K562 (cell line): ENCODE measurements around the gene ITPR3. TPM values are rescaled to one million over a fixed set of nuclear protein-coding genes. Genes with fewer than 3 reads are reported as not detected.

Experiments
- ATAC-seq: fragments of 200-7000 bp; cut with Tn5 transposase; 3 replicates; pipeline ENCODE4 v1.9.1; 2020; ENCODE audit warnings: moderate library complexity
- BruUV-seq: library from RNA; stranded (reverse); fragments of 400-500 nt; replicated peaks from 2 replicates; lab custom pipeline; 2021; lab: Mats Ljungman, UMichigan
- CTCF ChIA-PET: fragments of 300-600 bp; formaldehyde crosslinking; extraction: SDS; loops from one replicate; lab custom pipeline; 2021; ENCODE audit warnings: low intra/inter-chr PET ratio; lab: Yijun Ruan, JAX
- POLR2A ChIA-PET: fragments of 300-600, 350-650 bp; sonication (Branson Sonifier 250); formaldehyde crosslinking; extraction: SDS; loops from one replicate; lab custom pipeline; 2021; ENCODE audit warnings: antibody characterized with exemption, inconsistent platforms; lab: Yijun Ruan, JAX
- DNase-seq, 4 experiments: peaks; one replicate each; pipeline versions ENCODE4 v3.0.0 to v3.0.0-alpha.2; 2011 to 2018; ENCODE audit warnings: low spot score in 3 of 4, mixed read lengths in 3 of 4; ENCODE audit errors: extremely low read depth in 1 of 4
- FAIRE-seq: peaks from 2 replicates; lab custom pipeline; 2011; peaks lifted over from hg19 to GRCh38; lab: Jason Lieb, UNC
- H2AFZ ChIP-seq: 2 replicates; pipeline ENCODE4 v1.6.0; 2011; ENCODE audit warnings: low read depth, low read length, control low read depth, inconsistent platforms
- H3K27ac ChIP-seq: fragments of 200-600 bp; 3 replicates; pipeline ENCODE4 v1.8.0; 2011; ENCODE audit warnings: low read depth, mild to moderate bottlenecking, control low read depth, inconsistent platforms, low read length, moderate library complexity, mixed read lengths; ENCODE audit errors: extremely low read depth
- H3K27me3 ChIP-seq, 2 experiments: fragments of 300-600 bp in 1 of 2; 2 replicates in 1 of 2; 3 replicates in 1 of 2; pipeline versions ENCODE4 v1.6.0 to v1.8.0; 2011; ENCODE audit warnings: inconsistent platforms in 2 of 2, low read length in 2 of 2, mild to moderate bottlenecking in 1 of 2, mixed read lengths in 1 of 2, moderate library complexity in 1 of 2; ENCODE audit not compliant: control insufficient read depth in 2 of 2, insufficient read depth in 2 of 2
- H3K36me3 ChIP-seq: fragments of 300-600 bp; 3 replicates; pipeline ENCODE4 v1.8.0; 2011; ENCODE audit warnings: mild to moderate bottlenecking, low read length, inconsistent platforms; ENCODE audit not compliant: control insufficient read depth, insufficient read depth
- H3K4me1 ChIP-seq, 2 experiments: fragments of 200-600 bp in 1 of 2; replicated peaks in 1 of 2; 2 replicates in 1 of 2; 3 replicates in 1 of 2; pipeline versions ENCODE4 v1.5.1 to v1.8.0; 2011; ENCODE audit warnings: inconsistent platforms in 2 of 2, low read length in 2 of 2, mild to moderate bottlenecking in 1 of 2, mixed read lengths in 1 of 2, moderate library complexity in 1 of 2; ENCODE audit not compliant: control insufficient read depth in 2 of 2, insufficient read depth in 2 of 2
- H3K4me2 ChIP-seq: 2 replicates; pipeline ENCODE4 v1.6.1; 2011; ENCODE audit warnings: low read length, control low read depth, inconsistent platforms, mixed read lengths; ENCODE audit not compliant: insufficient read depth
- H3K4me3 ChIP-seq: fragments of 200-600 bp; sonication (generic), shearing (Covaris generic); 2 replicates; pipeline ENCODE4 v1.5.1; 2016; ENCODE audit warnings: control low read depth, inconsistent platforms
- H3K79me2 ChIP-seq: fragments of 200-600 bp; 3 replicates; pipeline ENCODE4 v1.8.0; 2011; ENCODE audit warnings: low read length, inconsistent platforms; ENCODE audit not compliant: control insufficient read depth, insufficient read depth
- H3K9ac ChIP-seq, 2 experiments: 2 replicates each; pipeline versions ENCODE4 v1.6.0 to v1.6.1; 2011; ENCODE audit warnings: low read depth in 2 of 2, low read length in 2 of 2, control low read depth in 1 of 2, inconsistent platforms in 1 of 2, mild to moderate bottlenecking in 1 of 2, mixed read lengths in 1 of 2; ENCODE audit not compliant: insufficient read depth in 1 of 2
- H3K9me1 ChIP-seq: one replicate; pipeline ENCODE4 v1.6.0; 2011; ENCODE audit warnings: inconsistent platforms, mild to moderate bottlenecking, low read length, moderate library complexity; ENCODE audit not compliant: control insufficient read depth, insufficient read depth
- H3K9me3 ChIP-seq: replicated peaks from 2 replicates; pipeline ENCODE4 v1.5.1; 2011; ENCODE audit warnings: low read depth, low read length, inconsistent platforms; ENCODE audit not compliant: control insufficient read depth, insufficient read depth
- H4K20me1 ChIP-seq: replicated peaks from 2 replicates; pipeline ENCODE4 v1.6.1; 2011; ENCODE audit warnings: low read length, inconsistent platforms, mixed read lengths; ENCODE audit not compliant: control insufficient read depth, insufficient read depth
- BRCA1 ChIP-seq, 2 experiments: fragments of 450-650 bp in 1 of 2; sonication (generic) in 1 of 2; formaldehyde crosslinking in 1 of 2; IDR thresholded peaks; 2 replicates each; pipeline versions ENCODE4 v1.5.0 to v1.6.1; 2017 to 2020; ENCODE audit warnings: mild to moderate bottlenecking in 1 of 2, missing genetic modification reagents in 1 of 2
- CBFA2T2 ChIP-seq: fragments of 450-650 bp; conservative IDR thresholded peaks from 2 replicates; pipeline ENCODE4 v1.6.1; 2017; ENCODE audit warnings: mild to moderate bottlenecking
- ETV1 ChIP-seq: fragments of 450-650 bp; conservative IDR thresholded peaks from 2 replicates; pipeline ENCODE4 v1.6.1; 2016; ENCODE audit warnings: missing genetic modification characterization, control low read depth, low read depth, missing compliant biosample characterization
- KDM2B ChIP-seq: fragments of 250-450 bp; sonication (Bioruptor Pico); IDR thresholded peaks from 2 replicates; pipeline ENCODE4 v1.8.0; 2021; ENCODE audit warnings: mild to moderate bottlenecking, moderate library complexity
- NFATC3 ChIP-seq: fragments of 450-650 bp; IDR thresholded peaks from 2 replicates; pipeline ENCODE4 v1.6.1; 2017; ENCODE audit warnings: mild to moderate bottlenecking
- NR2F6 ChIP-seq: fragments of 450-650 bp; formaldehyde crosslinking; IDR thresholded peaks from 2 replicates; pipeline ENCODE4 v1.4.0; 2020; ENCODE audit warnings: mild to moderate bottlenecking
- PBX2 ChIP-seq, 2 experiments: IDR thresholded peaks in 1 of 2; conservative IDR thresholded peaks in 1 of 2; 2 replicates each; pipeline ENCODE4 v1.6.1; 2016; ENCODE audit warnings: low read depth in 2 of 2, mild to moderate bottlenecking in 1 of 2, missing compliant biosample characterization in 1 of 2, missing genetic modification characterization in 1 of 2, moderate library complexity in 1 of 2
- POLR3A ChIP-seq: IDR thresholded peaks from 2 replicates; pipeline ENCODE4 v1.6.1; 2011; ENCODE audit warnings: borderline replicate concordance, mild to moderate bottlenecking, moderate library complexity; ENCODE audit not compliant: insufficient read length, insufficient read depth; ENCODE audit errors: extremely low read depth
- PRDM10 ChIP-seq: fragments of 450-650 bp; IDR thresholded peaks from 2 replicates; pipeline ENCODE4 v1.6.1; 2018; ENCODE audit not compliant: partially characterized antibody
- THAP7 ChIP-seq: fragments of 250-450 bp; sonication (Bioruptor Pico); IDR thresholded peaks from 2 replicates; pipeline ENCODE4 v1.5.0; 2021
- TRIM24 ChIP-seq, 2 experiments: fragments of 450-650 bp; IDR thresholded peaks; 2 replicates each; pipeline ENCODE4 v1.6.1; 2016
- ZFP91 ChIP-seq: sonication (generic); formaldehyde crosslinking; IDR thresholded peaks from 2 replicates; pipeline ENCODE4 v1.8.0; 2022; ENCODE audit warnings: mild to moderate bottlenecking, missing genetic modification reagents
- ZNF197 ChIP-seq: fragments of 200-800 bp; sonication (Bioruptor generic); IDR thresholded peaks from 2 replicates; pipeline ENCODE4 v1.6.1; 2016; ENCODE audit warnings: low read depth, missing genetic modification characterization, missing compliant biosample characterization
- ZNF57 ChIP-seq: fragments of 450-650 bp; formaldehyde crosslinking; IDR thresholded peaks from 2 replicates; pipeline ENCODE4 v1.4.0; 2020; ENCODE audit warnings: mild to moderate bottlenecking, moderate library complexity
- WGBS: fragments of 100-300 bp; shearing (Covaris generic); methylation state at CpG from one replicate; pipeline ENCODE4 v1.1.6; 2016; ENCODE audit warnings: low coverage, mixed read lengths; ENCODE audit not compliant: insufficient coverage; ENCODE audit errors: missing lambda C conversion rate; 5-methylcytosine and 5-hydroxymethylcytosine counted together
- in situ Hi-C: fragments of 300-500 bp; cut with MboI; formaldehyde crosslinking; loops from 4 replicates; pipeline ENCODE4 v1.15.0; 2018; ENCODE audit warnings: inconsistent platforms, mixed read lengths
- intact Hi-C: fragments of 100-400 bp; cut with micrococcal nuclease; formaldehyde crosslinking; loops from 2 replicates; pipeline ENCODE4 v1.14.2; 2022
- polyA plus RNA-seq, 8 experiments: library from polyadenylated mRNA; depleted of rRNA in 4 of 8; stranded (reverse) in 5 of 8; unstranded in 3 of 8; fragments of >200 nt; fragmentation: Nextera tagmentation in 2 of 8; fragmentation: Illumina TruSeq in 1 of 8; extraction: Ambion mirVana in 2 of 8; extraction: Trizol in 1 of 8; gene quantifications; 2 replicates each; pipeline versions ENCODE4 v1.2.1 to v1.2.3, GENCODE V29; 2011 to 2014; ENCODE audit warnings: inconsistent platforms in 1 of 8, missing spikeins in 1 of 8
- total RNA-seq, 7 experiments: library from RNA; depleted of rRNA in 6 of 7; stranded (reverse); fragments of >200 nt in 6 of 7; fragmentation: Illumina TruSeq in 2 of 7; extraction: Trizol in 2 of 7; gene quantifications; 2 replicates each; pipeline versions ENCODE4 v1.2.1 to v1.2.3, GENCODE V29; 2011 to 2021; ENCODE audit warnings: low replicate concordance in 1 of 7

ITPR3 gene
- total and polyA plus RNA-seq, 9 of the 15 experiments (the other 6 are each of a cell fraction or from before 2014, with no cell fraction given), result 0.39 to 35.7 (median 13.2) TPM

GRCh38 chr6:33641602-33642001 lies 20.5 kb downstream of the ITPR3 start:
- Histone ChIP-seq H2AFZ (no peak overlapping the region), H3K4me2 (no peak overlapping the region), H3K27ac (no peak overlapping the region), H3K9me3 (no peaks in the 10 kb centered on the region), H3K36me3 (peaks cover 33% of the 10 kb centered on the region; the same call in 2 of the 3 replicates), H3K9ac (no peak overlapping the region), H3K4me3 (no peak overlapping the region), H3K4me1 (peaks cover 0 to 23% of the 10 kb centered on the region in 2 experiments; a peak in 3 of 5 replicates), H3K27me3 (no peaks in the 10 kb centered on the region), H4K20me1 (peaks cover 7% of the 10 kb centered on the region), H3K79me2 (no peaks in the 10 kb centered on the region; the same call in 2 of the 3 replicates), H3K9me1 (no peaks in the 10 kb centered on the region)
- BruUV-seq, result no TSS peak
- no peak for ATAC-seq
- no peak for DNase-seq
- 64% methylated on average over 6 of the region's 7 CpGs for WGBS
- FAIRE-seq, result no peak
- intact Hi-C loops, result no loop called here
- ChIA-PET CTCF (interaction anchor here (0.6 kb wide), 1 partner anchor 43 kb away, joined by 3 read pairs; no protein-coding TSS in a partner anchor), POLR2A (no interaction called here)
- in situ Hi-C loops, result no loop called here
- no peak for TF ChIP-seq PBX2 (CRISPR knock-in tag; IDR thresholded peaks at IDR 0.05; ENCODE audit: low read depth)
- no peak for TF ChIP-seq PBX2 (tag; conservative IDR thresholded peaks at IDR 0.05; ENCODE audit: low read depth)
- TF ChIP-seq CBFA2T2, result no peak
- TF ChIP-seq PRDM10, result no peak
- no peak for TF ChIP-seq NR2F6 (CRISPR knock-in tag)
- no peak for TF ChIP-seq BRCA1 (IDR thresholded peaks at IDR 0.05)
- TF ChIP-seq BRCA1 (CRISPR knock-in tag; IDR thresholded peaks at IDR 0.05), result no peak
- no peak for TF ChIP-seq ZNF197
- TF ChIP-seq THAP7, result no peak
- no peak for TF ChIP-seq POLR3A
- TF ChIP-seq ZNF57 (CRISPR knock-in tag), result no peak
- TF ChIP-seq ETV1 (tag), result no peak
- TF ChIP-seq NFATC3, result no peak
- no peak for TF ChIP-seq KDM2B (CRISPR knock-in tag)
- no peak for TF ChIP-seq ZFP91 (CRISPR knock-in tag)
- TF ChIP-seq TRIM24 (IDR thresholded peaks at IDR 0.05), result no peak
